ENCODE measurements around the gene PPP6C.

Gene PPP6C

DNA sequence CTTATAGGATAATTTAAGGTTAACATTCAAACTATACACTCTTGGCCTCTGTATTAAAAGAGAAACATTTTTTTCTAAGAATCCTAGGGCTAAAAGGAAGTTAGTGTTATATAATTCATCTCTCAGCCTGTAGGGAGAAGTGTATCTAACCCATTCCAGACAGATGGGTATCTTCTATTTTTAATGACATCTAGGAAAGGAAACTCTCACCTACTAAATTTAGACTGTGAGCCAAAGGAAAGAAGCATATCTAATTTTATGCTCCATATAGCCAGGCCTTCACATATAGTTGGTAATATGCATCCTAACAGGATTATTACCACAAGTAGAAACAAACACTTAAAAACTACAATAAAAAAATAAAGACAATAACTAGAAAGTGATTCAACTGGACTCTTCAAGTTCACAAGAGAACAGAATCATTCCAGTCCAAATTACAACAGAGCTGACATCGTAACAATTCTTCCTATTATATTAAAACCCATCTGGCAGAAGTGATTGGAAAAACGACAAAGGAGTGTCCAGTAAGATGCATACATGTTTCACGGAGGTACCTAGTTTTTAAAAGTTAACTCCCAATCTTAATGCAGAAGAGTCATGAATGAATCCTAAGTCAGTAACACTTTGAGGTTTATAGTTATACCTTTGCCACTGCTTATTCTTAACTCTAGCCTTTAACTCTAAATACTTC is 85.7 kb downstream of the PPP6C start:
- Histone ChIP-seq H3K36me3 (ENCODE audit: insufficient read depth, low read depth, low read length) (no peaks in the 10 kb centered on the region), H3K4me1 (ENCODE audit: insufficient read depth, low read length) (no peaks in the 10 kb centered on the region), H3K9ac (ENCODE audit: low read depth, low read length) (no peak overlapping the region), H3K27ac (ENCODE audit: low read length) (no peak overlapping the region), H3K9me3 (ENCODE audit: insufficient read depth, low read depth, low read length) (no peaks in the 10 kb centered on the region), H3K4me3 (ENCODE audit: low read length) (no peak overlapping the region), H3K27me3 (ENCODE audit: insufficient read depth, low read length) (no peaks in the 10 kb centered on the region)

DNA sequence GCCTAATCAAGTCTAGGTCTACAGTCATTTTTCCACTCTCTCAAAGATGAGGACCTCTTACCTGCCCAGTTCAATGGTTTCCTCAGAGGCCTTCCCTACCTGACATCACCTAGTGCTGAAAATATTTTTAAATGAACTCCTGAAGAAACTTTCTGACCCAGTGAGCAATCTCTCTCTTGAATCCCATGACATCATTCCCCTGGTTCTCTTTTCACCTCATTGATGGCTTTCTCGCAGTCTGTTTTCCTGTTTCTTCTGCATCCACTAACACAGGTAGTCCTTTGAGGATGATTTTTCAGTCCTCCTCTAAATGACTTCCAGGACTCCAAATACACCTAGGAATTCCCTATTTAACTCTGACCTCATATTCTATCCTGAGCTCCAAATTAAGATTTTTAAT is 86.6 kb downstream of the PPP6C start:
- no peaks in the 10 kb centered on the region for H3K36me3 ChIP-seq (ENCODE audit: insufficient read depth, low read depth, low read length)

DNA sequence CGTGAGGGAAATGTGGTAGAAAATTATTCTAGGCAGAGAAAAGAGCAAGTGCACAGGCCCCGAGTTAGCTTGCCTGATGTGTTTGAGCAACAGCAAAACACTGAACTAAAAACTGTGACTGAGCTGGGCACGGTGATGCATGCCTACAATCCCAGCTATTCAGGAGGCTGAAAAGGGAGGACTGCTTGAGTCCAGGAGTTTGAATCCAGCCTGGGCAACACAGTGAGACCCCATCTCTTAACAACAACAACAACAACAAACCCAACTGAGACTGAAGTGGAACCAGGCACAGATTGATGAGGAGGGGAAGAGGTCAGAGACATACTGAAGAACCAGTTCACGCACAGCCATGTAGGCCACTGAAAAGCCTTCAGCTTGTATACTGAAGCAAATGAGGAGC is 88.8 kb downstream of the PPP6C start:
- H3K9me3 ChIP-seq (ENCODE audit: insufficient read depth, low read depth, low read length), result no peaks in the 10 kb centered on the region
- H3K27ac ChIP-seq (ENCODE audit: low read length), result no peak overlapping the region
- H3K9ac ChIP-seq (ENCODE audit: low read depth, low read length), result no peak overlapping the region
- H3K4me3 ChIP-seq (ENCODE audit: low read length), result no peak overlapping the region
- no peaks in the 10 kb centered on the region for H3K4me1 ChIP-seq (ENCODE audit: insufficient read depth, low read length)
- H3K36me3 ChIP-seq (ENCODE audit: insufficient read depth, low read depth, low read length), result no peaks in the 10 kb centered on the region
- no peaks in the 10 kb centered on the region for H3K27me3 ChIP-seq (ENCODE audit: insufficient read depth, low read length)

More for the DNA sequence above, 86.6 kb downstream of the PPP6C start:
- no peak overlapping the region for H3K9ac ChIP-seq (ENCODE audit: low read depth, low read length)
- H3K9me3 ChIP-seq (ENCODE audit: insufficient read depth, low read depth, low read length), result no peaks in the 10 kb centered on the region
- no peaks in the 10 kb centered on the region for H3K27me3 ChIP-seq (ENCODE audit: insufficient read depth, low read length)
- no peaks in the 10 kb centered on the region for H3K4me1 ChIP-seq (ENCODE audit: insufficient read depth, low read length)
- peak overlapping the region; percentile 49 for H3K27ac ChIP-seq (ENCODE audit: low read length)
- H3K4me3 ChIP-seq (ENCODE audit: low read length), result no peak overlapping the region

DNA sequence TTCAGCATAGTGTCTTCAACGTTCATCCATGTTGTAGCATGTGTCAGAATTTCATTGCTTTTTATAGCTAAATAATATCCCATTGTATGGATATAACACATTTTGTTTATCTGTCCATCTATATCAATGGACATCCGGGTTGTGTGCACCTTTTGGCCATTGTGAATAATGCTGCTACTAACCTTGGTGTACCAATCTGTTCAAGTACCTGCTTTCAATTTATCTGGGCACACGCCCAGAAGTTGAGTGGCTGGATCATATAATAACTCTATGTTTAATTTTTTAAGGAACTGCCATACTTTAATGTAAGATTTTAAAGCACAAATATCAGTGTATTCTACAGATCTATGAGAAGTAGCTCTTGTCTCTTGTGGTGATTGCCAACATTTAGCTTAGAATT is 89.8 kb downstream of the PPP6C start:
- no peaks in the 10 kb centered on the region for H3K27me3 ChIP-seq (ENCODE audit: insufficient read depth, low read length)
- H3K27ac ChIP-seq (ENCODE audit: low read length), result no peak overlapping the region
- H3K9ac ChIP-seq (ENCODE audit: low read depth, low read length), result no peak overlapping the region
- 0 out of 2 replicates have a peak, but pooled peaks cover 5% of the 10 kb centered on the region for H3K36me3 ChIP-seq (ENCODE audit: insufficient read depth, low read depth, low read length)
- no peaks in the 10 kb centered on the region for H3K9me3 ChIP-seq (ENCODE audit: insufficient read depth, low read depth, low read length)
- no peak overlapping the region for H3K4me3 ChIP-seq (ENCODE audit: low read length)
- H3K4me1 ChIP-seq (ENCODE audit: insufficient read depth, low read length), result no peaks in the 10 kb centered on the region

Measured in iPS-20b (cell line).